ENCODE data around the gene CTBP1.

GRCh38 chr4:1208970-1209704, 39.8 kb downstream of the CTBP1 start:
- TF ChIP-seq CTCF (IDR thresholded peaks at IDR 0.05) (no peak), EZH2 (IDR thresholded peaks at IDR 0.05; ENCODE audit: borderline replicate concordance, insufficient read depth, low read depth, low read length, poor library complexity, severe bottlenecking) (no peak)
